Gastrocnemius medialis (tissue), 4 donors: ENCODE results near the gene PARP12. TPM values are rescaled to one million over a fixed set of nuclear protein-coding genes. Genes with fewer than 3 reads are reported as not detected.

Source experiments
- ATAC-seq, 2 donors: fragments of 150-250 bp; one replicate each; pipeline ENCODE4 v1.9.1; 2016
- DNase-seq, 2 donors: peaks; one replicate each; pipeline ENCODE4 v3.0.0-alpha.2; 2019
- H3K27ac ChIP-seq, 4 donors: fragments of 200-600 bp; sonication (generic); 1 replicate in 1 of 4; 2 replicates in 3 of 4; pipeline ENCODE4 v1.5.1; 2016 to 2018; ENCODE audit warnings: mild to moderate bottlenecking in 2 of 4, moderate library complexity in 1 of 4
- H3K27me3 ChIP-seq, 3 donors: fragments of 200-600 bp; sonication (generic) in 2 of 3; 1 replicate in 1 of 3; 2 replicates in 2 of 3; pipeline versions ENCODE4 v1.5.1 to v1.6.0; 2016 to 2019; ENCODE audit warnings: mild to moderate bottlenecking in 1 of 3, moderate library complexity in 1 of 3
- H3K36me3 ChIP-seq, 2 donors: fragments of 200-600 bp; sonication (generic) in 1 of 2; one replicate each; pipeline ENCODE4 v1.5.1; 2017 to 2018
- H3K4me1 ChIP-seq, 2 donors: fragments of 200-600 bp; sonication (generic) in 1 of 2; one replicate each; pipeline ENCODE4 v1.5.1; 2016 to 2017; ENCODE audit warnings: mild to moderate bottlenecking in 2 of 2
- H3K4me3 ChIP-seq, 4 donors: fragments of 200-600 bp; sonication (generic) in 3 of 4; 1 replicate in 1 of 4; 2 replicates in 3 of 4; pipeline ENCODE4 v1.5.1; 2016 to 2019; ENCODE audit warnings: mild to moderate bottlenecking in 2 of 4
- H3K9me3 ChIP-seq, 3 donors: fragments of 200-600 bp; sonication (generic) in 2 of 3; 1 replicate in 1 of 3; 2 replicates in 2 of 3; pipeline ENCODE4 v1.5.1; 2016 to 2019
- POLR2A ChIP-seq, 2 donors: fragments of 450-650 bp; IDR thresholded peaks; one replicate each; pipeline ENCODE4 v1.6.1; 2017; ENCODE audit warnings: antibody characterized with exemption in 2 of 2, mild to moderate bottlenecking in 2 of 2, moderate library complexity in 2 of 2
- in situ Hi-C, 4 donors: fragments of 200-750 bp; cut with MboI; loops; one replicate each; pipeline versions ENCODE4 v1.15.0 to v1.8.0; 2017; ENCODE audit warnings: low sequenced_read_pairs in 4 of 4
- intact Hi-C: fragments of 100-400 bp; cut with DNase I; formaldehyde crosslinking; loops from one replicate; pipeline ENCODE4 v1.15.1; 2023; ENCODE audit warnings: low total_unique reads
- total RNA-seq, 4 donors: library from RNA; depleted of rRNA; stranded (reverse); fragments of >200 nt; gene quantifications; one replicate each; pipeline versions ENCODE4 v1.1.0 to v1.2.3, GENCODE V29; 2016
- TF ChIP-seq, protein P1 (sequence below), 5 experiments: fragments of 450-650 bp in 3 of 5; fragments of 200-600 bp in 2 of 5; sonication (generic) in 2 of 5; IDR thresholded peaks in 4 of 5; conservative IDR thresholded peaks in 1 of 5; 1 replicate in 4 of 5; 2 replicates in 1 of 5; pipeline ENCODE4 v1.5.1; 2016 to 2019; ENCODE audit warnings: antibody characterized with exemption in 5 of 5, mild to moderate bottlenecking in 3 of 5, moderate library complexity in 3 of 5

The PARP12 gene
- total RNA-seq, 4 donors from 2014 or later = 4.3 to 12.7 (median 4.9) TPM

- no peaks in the 10 kb centered on the region for H3K9me3 ChIP-seq
- H3K4me1 ChIP-seq = no peaks in the 10 kb centered on the region
- H3K36me3 ChIP-seq = peaks cover 0 to 16% of the 10 kb centered on the region in 2 donors
- H3K27me3 ChIP-seq = no peaks in the 10 kb centered on the region
- ATAC-seq = no peak
- H3K4me3 ChIP-seq = no peak overlapping the region
- no peak overlapping the region for H3K27ac ChIP-seq
- TF ChIP-seq, protein P1, sequence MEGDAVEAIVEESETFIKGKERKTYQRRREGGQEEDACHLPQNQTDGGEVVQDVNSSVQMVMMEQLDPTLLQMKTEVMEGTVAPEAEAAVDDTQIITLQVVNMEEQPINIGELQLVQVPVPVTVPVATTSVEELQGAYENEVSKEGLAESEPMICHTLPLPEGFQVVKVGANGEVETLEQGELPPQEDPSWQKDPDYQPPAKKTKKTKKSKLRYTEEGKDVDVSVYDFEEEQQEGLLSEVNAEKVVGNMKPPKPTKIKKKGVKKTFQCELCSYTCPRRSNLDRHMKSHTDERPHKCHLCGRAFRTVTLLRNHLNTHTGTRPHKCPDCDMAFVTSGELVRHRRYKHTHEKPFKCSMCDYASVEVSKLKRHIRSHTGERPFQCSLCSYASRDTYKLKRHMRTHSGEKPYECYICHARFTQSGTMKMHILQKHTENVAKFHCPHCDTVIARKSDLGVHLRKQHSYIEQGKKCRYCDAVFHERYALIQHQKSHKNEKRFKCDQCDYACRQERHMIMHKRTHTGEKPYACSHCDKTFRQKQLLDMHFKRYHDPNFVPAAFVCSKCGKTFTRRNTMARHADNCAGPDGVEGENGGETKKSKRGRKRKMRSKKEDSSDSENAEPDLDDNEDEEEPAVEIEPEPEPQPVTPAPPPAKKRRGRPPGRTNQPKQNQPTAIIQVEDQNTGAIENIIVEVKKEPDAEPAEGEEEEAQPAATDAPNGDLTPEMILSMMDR (IDR thresholded peaks at IDR 0.05 in 4 of 5, conservative IDR thresholded peaks at IDR 0.05 in 1 of 5) = no peak
- TF ChIP-seq POLR2A (IDR thresholded peaks at IDR 0.05) = no peak
- no peak for DNase-seq
- in situ Hi-C loops = no loop called here
- intact Hi-C loops = no loop called here
These were observed 22.2 kb upstream of the PARP12 start for GRCh38 chr7:140084972-140085371.

DNA sequence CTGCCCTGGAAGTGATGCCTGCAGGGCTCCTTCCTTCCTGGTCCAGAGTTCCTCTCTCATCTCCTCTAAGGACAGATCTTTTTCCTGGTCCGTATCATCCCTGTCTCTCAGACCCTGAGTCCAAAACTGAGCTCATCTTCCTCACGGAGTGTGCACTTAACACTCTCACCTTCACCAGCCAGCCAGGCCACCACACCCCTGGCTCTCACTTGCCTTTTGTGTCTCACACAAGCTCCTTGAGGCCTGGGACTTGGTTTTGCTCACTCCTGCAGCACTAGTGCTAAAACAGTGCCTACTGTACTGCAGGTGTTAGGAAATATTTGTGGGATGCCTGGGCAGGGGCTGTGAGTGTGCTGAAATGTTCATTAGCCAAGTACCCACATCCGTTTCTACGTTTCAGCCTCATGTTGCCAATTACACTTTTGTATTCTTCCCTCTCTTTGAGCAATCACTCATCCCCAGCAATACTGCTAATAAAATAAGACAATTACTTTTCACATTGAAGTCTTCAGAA is 21.4 kb upstream of the PARP12 start:
- H3K4me3 ChIP-seq = no peak overlapping the region
- TF ChIP-seq, protein P1 (IDR thresholded peaks at IDR 0.05 in 4 of 5, conservative IDR thresholded peaks at IDR 0.05 in 1 of 5) = no peak
- TF ChIP-seq POLR2A (IDR thresholded peaks at IDR 0.05) = no peak
- no peak overlapping the region for H3K27ac ChIP-seq
- no peaks in the 10 kb centered on the region for H3K9me3 ChIP-seq
- H3K4me1 ChIP-seq = no peaks in the 10 kb centered on the region
- peaks cover 0 to 12% of the 10 kb centered on the region in 2 donors for H3K36me3 ChIP-seq
- ATAC-seq = no peak
- H3K27me3 ChIP-seq = no peaks in the 10 kb centered on the region
- DNase-seq = no peak
- in situ Hi-C loops = no loop called here
- intact Hi-C loops = no loop called here

DNA sequence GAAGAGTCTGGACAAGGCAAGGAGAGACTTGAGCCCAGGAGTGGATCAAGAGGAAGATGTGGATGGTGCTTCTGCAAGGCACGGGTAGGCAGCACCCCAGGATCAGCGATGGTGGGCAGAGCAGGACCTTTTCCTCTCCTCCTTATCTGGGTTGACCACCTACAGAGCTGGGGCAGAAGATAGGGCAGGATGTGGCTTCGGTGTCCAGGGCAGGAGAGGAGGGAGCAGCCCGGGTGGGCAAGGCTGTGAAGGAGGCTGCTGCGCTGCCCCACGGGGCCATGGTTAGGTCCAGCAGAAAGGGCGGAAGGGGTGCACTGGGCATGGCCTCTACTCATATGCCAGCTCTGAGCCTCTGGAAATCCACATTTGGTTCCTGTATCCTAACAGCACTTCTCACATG is 20.0 kb upstream of the PARP12 start:
- in situ Hi-C loops = no loop called here
- peaks cover 0 to 3% of the 10 kb centered on the region in 2 donors for H3K4me1 ChIP-seq
- ATAC-seq (no peak), DNase-seq (no peak)
- no peak overlapping the region for H3K4me3 ChIP-seq
- H3K27ac ChIP-seq = no peak overlapping the region
- TF ChIP-seq POLR2A (IDR thresholded peaks at IDR 0.05) = no peak
- TF ChIP-seq, protein P1 (IDR thresholded peaks at IDR 0.05 in 4 of 5, conservative IDR thresholded peaks at IDR 0.05 in 1 of 5) = no peak
- no peaks in the 10 kb centered on the region for H3K27me3 ChIP-seq
- H3K9me3 ChIP-seq = no peaks in the 10 kb centered on the region
- intact Hi-C loops = no loop called here
- peaks cover 0 to 12% of the 10 kb centered on the region in 2 donors for H3K36me3 ChIP-seq

DNA sequence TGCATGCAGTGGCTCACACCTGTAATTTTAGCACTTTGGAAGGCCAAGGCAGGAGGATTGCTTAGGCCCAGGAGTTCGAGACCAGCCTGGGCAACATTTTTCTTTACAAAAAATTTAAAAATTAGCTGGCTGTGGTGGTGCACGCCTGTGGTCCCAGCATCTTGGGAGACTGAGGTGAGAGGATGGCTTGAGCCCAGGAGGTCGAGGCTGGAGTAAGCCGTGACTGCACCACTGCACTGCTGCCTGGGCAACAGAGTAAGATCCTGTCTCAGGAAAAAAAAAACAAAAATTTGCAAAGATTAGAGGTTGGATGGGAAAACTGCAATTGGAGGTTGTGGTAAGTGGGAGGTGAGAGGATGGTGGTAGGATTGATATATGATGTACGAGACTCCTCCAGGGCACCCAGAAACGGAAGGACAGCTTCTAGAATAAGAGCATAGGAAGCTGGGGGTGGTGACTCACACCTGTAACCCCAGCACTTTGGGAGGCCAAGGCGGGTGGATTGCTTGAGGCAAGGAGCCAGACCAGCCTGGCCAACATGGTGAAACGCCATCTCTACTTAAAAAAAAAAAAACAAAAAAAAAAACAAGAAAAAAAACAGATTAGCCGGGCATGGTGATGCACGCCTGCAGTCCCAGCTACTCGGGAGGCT is 19.1 kb upstream of the PARP12 start:
- no peak for ATAC-seq
- TF ChIP-seq, protein P1 (IDR thresholded peaks at IDR 0.05 in 4 of 5, conservative IDR thresholded peaks at IDR 0.05 in 1 of 5) = no peak
- no peak for TF ChIP-seq POLR2A (IDR thresholded peaks at IDR 0.05)
- H3K27me3 ChIP-seq = no peaks in the 10 kb centered on the region
- H3K4me1 ChIP-seq = peaks cover 0 to 3% of the 10 kb centered on the region in 2 donors
- in situ Hi-C loops (no loop called here), intact Hi-C loops (no loop called here)
- H3K9me3 ChIP-seq = no peaks in the 10 kb centered on the region
- no peak overlapping the region for H3K27ac ChIP-seq
- no peak overlapping the region for H3K4me3 ChIP-seq
- DNase-seq = no peak
- H3K36me3 ChIP-seq = peaks cover 0 to 3% of the 10 kb centered on the region in 2 donors
